IPS-NIHi11 (cell line): ENCODE measurements around the gene ST7.

Experiments used
- DNase-seq: peaks from one replicate; pipeline ENCODE4 v3.0.0; 2012; ENCODE audit warnings: mixed read lengths, low spot score

Gene ST7

DNA sequence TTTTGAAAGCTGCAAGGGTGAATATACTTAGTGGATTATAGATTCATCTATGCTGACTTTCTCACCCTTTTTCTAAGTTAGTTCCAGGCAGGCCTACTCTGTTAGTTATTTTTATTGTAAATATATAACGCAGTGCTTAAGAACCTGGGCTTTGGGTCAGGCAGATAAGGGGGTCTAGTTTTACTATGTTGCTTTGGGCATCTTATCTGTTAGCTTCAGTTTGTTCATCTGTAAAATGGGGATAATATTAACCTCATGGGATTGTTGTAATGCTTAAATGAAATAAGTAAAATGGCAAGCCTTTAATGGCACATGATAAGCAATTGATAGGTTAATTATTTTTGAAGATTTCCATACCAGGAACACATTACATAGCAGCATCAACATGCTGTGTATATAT lies 79.5 kb downstream of the ST7 start:
- DNase-seq, result no peak

- no peak for DNase-seq
These were observed 81.7 kb downstream of the ST7 start for GRCh38 chr7:117034851-117035464.

- DNase-seq, result no peak
These were observed 82.2 kb downstream of the ST7 start for GRCh38 chr7:117035465-117035862.

DNA sequence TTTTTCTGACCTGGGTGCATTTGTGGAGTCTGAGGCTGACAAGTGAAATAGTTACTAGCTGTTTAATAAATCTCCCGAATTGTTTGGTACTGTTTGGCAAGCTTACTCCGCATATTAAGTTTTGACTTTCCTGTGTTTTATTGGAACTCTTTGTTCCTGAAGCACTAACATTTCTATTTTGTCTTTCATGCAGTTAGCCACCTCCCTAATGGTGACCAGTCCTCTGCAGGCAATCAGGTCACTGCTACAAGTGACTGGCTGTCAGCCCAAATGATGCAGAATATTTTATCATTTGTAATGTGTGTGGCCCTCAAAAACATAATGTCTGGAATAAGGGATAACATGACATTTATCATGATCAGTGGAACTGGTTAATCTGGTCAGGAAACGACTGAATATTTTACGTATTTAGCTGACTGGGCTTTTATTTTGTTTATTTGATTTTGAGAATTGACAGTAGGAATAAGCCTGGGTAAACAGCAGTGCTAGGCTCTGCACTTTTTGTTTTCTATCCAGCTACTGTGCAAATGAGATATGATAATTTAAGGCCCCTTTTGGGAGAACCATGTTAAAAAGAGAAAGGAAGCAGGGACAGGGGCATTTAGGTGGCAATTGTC lies 82.9 kb downstream of the ST7 start:
- no peak for DNase-seq

- DNase-seq, result no peak
These were observed 83.5 kb downstream of the ST7 start for GRCh38 chr7:117036836-117037235.

- no peak for DNase-seq
These were observed 85.1 kb downstream of the ST7 start for GRCh38 chr7:117038408-117038807.

DNA sequence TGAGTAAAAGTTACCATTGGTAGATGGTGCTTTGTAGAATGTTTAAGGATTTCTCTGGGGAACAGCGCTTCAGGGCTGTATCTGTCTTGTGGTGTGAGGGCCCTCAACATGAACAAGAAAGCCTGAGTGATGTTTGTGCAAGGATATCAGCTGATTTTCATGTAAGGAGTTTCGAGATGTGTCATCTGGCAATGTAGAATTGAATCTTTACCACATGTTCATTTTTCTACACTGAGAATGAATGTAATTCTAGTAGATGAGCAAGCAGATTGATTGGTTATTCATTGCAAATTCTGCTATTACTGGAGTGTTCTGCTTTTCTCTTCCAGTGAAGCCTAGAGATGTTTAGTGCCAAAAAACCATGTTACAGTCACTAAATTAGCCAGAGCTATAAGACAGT lies 87.7 kb downstream of the ST7 start:
- DNase-seq, result no peak

GRCh38 chr7:117041822-117042221 lies 88.5 kb downstream of the ST7 start:
- no peak for DNase-seq

DNA sequence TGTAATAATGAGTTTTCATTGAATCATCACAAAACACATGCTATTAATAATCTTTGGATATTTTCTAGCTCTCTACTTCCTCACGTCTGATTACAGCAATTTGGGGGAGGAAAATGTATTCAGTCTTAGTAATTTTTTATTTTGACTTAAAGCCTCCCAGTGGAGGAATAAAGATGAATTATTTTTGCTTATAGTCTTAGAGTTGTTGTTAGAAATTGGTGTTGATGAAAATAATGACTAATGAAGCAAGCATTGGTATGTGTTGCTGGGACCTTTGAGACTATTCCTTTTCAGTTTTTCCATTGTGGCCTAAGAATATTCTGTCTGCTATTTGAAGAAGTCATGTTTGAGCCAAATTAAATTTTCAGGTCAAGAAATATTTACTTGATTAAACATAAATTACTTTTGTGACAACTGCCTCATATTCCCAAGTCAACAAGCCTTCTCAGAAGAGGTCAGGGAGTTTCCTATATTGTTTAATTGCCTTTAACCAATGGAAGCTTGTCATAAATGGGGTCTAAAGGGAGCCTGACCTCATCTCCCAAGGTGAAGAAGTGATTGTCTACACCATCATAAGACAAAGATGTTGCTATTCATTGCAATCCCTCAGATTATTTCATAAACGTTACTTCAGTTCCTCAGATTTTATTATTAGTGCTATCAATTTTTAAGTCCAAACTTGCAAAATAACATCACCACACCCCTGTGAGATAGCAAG lies 90.0 kb downstream of the ST7 start:
- no peak for DNase-seq

GRCh38 chr7:117044664-117045063 lies 91.4 kb downstream of the ST7 start:
- no peak for DNase-seq

GRCh38 chr7:117045927-117046710 lies 92.8 kb downstream of the ST7 start:
- DNase-seq, result no peak

DNA sequence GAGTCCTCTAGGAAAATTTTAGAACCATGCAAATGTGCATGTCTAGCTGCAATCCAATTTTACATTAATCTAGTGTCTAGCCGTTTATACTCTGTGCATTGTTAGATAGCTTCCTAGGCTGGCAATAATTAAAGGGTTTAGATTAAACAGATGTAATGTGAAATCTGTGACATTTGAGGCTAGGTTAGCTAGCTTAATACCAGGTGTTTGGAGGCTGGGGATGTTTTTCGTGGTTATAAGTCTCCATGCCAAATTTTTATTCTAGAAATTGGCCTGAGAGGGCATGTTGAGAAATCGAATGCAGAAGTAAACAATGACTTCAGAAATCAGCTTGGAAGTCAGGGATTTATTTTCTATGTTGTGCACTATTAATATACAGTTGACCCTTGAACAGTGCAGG lies 94.2 kb downstream of the ST7 start:
- no peak for DNase-seq

DNA sequence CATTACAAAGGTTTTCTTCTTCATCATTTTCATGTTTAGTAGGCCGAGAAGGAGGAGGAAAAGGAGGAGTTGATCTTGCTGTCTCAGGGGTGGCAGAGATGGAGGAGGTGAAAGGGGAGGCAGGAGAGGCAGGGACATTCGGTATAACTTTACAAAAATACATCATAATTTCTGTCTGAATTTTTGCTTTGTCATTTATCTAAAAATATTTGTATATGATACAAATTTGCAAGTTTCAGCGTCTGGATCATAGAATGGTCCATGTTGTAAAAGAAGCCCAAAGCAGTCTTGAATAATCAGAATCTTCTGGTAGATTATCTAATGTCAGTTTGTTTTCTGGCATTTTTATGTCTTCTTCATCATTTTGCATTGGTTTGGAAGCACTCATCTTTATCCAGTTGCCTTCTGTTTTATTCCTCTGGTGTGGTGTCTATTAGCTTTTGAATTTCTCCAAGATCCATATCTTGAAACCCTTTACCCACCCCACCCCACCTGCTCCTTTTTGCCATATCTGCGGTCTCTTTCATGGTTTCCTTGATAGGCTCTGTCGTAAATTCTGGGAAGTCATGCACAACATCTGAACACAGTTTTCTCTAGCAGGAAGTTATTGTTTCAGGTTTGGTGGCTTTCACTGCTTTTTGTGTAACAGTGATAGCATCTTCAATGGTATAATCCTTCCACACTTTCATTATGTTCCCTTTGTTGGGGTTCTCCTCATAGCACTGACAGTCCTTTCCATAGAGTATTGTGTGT lies 95.0 kb downstream of the ST7 start:
- DNase-seq, result no peak

DNA sequence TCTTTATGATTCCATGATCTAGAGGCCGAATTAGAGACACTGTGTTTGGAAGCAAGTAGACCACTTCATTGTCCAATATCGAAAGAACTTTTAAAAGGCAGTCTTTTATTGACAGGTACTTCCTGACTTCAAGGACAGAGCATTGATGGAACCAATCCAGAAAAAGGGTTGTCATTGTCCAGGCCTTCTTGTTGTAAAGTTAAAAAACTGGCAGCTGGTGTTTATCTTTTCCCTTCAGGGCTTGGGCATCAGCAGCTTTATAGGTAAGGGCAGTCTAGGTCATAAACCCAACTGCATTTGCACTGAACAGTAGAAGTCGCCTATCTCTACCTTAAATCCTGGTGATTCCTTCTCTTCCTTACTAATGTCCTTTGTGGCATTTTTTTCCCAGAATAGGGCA lies 95.6 kb downstream of the ST7 start:
- no peak for DNase-seq

DNA sequence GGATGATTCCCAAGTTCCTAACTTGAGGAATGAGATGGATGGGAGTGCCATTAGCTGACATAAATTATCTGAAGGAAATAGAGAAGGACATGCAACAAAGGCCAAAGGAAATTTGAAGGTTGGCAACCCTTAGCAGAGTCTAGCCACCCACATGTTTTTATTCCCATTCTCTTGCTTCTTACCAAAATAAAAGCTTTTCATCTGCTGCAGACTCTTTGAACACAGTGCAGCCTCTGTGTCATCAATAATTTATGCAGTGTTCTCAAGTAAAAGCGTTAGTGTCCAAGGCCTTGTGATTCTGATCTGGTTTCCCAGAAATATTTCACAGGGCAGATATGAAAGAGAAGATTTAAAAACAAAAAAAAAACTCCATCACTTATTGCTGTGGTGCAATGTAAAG lies 98.5 kb downstream of the ST7 start:
- no peak for DNase-seq

DNA sequence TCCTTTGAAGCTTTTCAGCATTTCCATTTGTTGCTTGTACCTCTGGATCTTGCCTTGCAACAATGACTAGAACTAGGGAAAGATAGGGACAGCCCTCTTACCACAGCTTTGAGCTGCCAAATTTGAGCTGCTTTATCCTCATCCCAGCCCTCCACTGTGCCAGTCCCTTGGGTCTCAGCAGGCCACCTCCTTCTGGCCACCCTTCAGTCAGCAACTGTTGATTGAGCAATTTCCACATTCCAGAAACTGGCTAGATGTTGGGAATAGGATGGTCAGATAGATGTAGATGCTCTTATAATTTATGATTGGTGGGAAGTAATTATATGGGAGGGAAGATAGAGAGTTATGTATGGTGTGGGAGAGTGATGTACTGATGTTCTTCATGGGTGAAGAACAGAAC lies 100.1 kb downstream of the ST7 start:
- no peak for DNase-seq

- DNase-seq, result no peak
These were observed 108.5 kb downstream of the ST7 start for GRCh38 chr7:117061751-117062150.

GRCh38 chr7:117062300-117062699 lies 109.0 kb downstream of the ST7 start:
- DNase-seq, result no peak

- DNase-seq, result no peak
These were observed 111.4 kb downstream of the ST7 start for GRCh38 chr7:117064688-117065087.

- no peak for DNase-seq
These were observed 112.4 kb downstream of the ST7 start for GRCh38 chr7:117065571-117066150.

DNA sequence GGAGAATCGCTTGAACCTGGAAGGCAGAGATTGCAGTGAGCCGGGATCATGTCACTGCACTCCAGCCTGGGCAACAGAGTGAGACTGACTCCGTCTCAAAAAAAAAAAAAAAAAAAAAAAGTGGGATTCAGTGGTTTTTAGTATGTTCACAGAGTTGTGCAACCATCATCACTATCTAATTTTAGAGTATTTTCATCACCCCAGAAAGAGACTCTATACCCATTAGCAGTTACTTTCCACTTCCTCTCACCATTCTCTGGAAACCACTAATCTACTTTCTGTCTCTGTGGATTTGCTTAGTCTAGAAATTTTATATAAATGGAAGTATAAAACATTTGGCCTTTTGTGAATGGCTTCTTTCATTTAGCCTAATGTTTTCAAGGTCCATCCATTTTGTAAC lies 113.4 kb downstream of the ST7 start:
- DNase-seq, result no peak

DNA sequence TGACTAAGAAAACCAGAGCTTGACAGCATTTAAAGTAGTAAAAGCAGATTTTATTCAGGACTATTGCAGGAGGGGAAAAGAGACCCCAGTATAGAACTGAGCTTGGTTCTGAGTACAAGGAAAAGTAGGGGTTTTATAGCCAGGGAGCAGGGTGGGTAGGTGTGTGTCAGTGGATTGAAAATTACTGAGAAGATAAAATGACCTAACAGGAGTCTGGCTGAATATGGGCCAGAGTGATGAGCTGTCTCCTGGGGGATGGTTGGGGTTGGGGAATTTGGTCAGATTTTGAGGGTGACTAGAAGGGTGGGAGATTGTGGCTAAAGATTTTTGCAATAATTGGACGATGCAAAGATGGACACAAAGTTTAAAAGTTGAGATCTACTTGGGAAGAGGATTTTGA lies 114.0 kb downstream of the ST7 start:
- no peak for DNase-seq
